GM18511 (cell line): ENCODE measurements around the gene MACROH2A2.
"Not testable (repeated sequence)": the region's sequence is repeated elsewhere in the genome, so short reads cannot be mapped to it uniquely, and the experiment has no call there.

Source experiments
- ATAC-seq: cut with Tn5 transposase; IDR thresholded peaks from one replicate; pipeline ENCODE4 v1.9.1; 2021; ENCODE audit warnings: mild to moderate bottlenecking, moderate library complexity; ENCODE audit not compliant: unreplicated experiment

The MACROH2A2 gene

DNA sequence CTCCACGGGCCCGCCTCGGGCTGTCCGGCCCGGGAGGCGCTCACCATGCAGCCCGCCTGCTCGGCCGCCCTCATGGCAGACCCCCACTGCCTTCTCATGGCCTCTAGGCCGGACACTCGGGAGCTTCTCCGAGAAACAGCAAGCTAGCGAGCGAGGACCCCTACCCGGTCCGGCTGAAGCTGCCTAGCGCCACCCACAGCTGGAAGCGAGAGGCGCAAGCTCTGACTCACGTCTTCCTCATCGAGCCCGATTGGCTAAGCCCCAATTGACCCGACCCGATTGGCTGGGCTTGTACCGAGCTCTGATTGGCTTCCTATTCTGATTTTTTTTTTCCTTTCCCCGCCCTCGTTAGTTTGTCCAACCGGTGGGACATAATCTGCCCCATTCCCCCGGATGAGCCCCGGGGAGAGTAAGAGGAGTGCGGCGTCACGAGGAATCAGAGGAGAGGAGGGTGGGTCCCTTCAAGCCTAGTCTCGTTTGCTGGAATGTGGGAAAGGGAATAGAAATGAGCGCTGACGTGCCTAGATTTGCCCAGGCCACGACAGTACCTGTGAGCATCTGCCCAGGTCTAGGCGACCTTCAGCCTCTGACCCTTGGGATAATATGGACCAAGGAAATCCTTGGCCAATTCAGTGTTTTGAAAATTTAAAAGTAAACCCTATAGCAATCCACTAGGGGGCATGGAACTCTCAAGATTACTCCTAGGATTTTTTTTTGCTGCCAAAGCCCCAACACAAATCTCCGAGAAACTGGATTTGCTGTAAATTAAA is 94.0 kb downstream of the MACROH2A2 start, which contains the start of gene TYSND1:
Gene TYSND1 (minus strand): TSS at position 212 of the 770 bp plus-strand sequence. CDS start 114 bp downstream, at position 98.
- peak; percentile 93 for ATAC-seq

DNA sequence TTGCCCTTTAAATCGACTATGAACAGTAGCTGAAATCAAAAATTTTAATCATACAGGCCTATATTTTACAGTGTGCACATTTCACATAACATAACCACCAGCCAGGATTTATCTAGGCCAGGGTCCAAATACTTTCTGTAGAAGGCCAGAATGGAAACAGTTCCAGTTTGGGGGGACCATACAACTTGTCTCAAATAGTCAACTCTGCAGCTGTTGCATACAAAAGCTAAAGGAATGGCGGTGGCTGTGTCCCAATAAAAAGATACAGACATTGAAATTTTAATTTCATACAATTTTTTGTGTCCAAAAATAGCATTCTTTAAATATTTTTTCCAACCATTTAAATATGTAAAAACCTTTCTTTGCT is 94.6 kb downstream of the MACROH2A2 start:
- ATAC-seq: no peak

DNA sequence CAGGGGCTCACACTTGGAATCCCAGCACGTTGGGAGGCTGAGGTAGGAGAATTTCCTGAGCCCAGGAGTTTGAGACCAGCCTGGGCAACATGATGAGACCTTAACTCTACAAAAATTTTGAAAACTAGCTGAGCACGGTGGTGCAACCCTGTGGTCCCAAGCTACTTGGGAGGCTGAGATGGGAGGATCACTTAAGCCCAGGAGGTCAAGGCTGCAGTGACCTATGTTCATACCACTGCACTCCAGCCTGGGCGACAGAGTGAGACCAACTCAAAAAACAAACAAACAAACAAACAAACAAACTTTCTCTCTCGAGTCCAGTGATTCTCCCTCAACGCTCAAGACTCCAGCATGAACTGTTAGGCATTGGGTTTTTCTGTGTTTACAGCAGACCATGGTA is 95.9 kb downstream of the MACROH2A2 start:
- ATAC-seq: no peak

DNA sequence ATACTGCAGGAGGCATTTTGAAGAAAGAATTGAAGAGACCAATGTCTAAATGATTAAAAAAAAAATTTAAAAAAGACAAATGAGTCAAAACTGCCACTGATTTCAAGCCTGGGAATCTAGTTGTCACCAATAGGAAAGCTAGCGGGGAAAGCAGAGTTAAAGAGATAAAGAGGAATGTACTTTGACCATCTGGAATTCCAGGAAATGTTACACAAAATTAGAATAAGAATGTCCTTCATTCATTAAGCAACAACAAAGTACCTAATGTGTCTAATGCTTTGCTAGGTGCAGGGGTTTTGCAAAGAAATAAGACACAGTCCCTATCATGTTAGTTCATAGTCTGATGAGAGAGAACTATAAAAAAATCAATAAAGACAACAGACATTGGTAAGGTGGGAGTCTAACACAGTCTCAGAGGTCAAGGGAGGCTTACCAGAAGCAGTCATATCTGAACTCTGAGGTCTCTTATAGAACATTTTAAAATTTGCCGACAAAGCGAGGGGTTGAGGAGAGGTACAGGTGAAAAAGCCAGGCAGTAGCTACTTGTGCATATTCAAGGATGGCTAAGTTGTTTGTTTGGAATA is 102.7 kb downstream of the MACROH2A2 start:
- ATAC-seq: no peak

DNA sequence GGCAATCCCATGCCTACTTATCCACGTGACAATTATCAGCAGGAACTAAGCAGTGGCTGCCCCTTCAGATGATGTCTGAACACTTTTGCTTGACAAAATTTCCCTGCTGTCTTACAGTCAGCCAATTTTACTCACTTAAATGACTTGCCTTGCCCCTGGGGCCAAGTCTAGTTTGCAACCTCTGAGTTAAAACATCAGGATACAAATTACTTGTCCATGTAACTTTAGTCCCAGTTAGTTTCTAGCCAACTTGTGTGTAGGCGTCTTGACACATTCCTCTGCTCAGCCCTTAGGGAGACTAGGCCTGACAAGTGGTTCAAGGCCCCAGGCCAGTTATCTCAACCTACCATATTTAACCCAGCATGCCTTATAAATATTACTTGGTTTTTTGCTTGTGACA is 105.5 kb downstream of the MACROH2A2 start:
- no peak for ATAC-seq

DNA sequence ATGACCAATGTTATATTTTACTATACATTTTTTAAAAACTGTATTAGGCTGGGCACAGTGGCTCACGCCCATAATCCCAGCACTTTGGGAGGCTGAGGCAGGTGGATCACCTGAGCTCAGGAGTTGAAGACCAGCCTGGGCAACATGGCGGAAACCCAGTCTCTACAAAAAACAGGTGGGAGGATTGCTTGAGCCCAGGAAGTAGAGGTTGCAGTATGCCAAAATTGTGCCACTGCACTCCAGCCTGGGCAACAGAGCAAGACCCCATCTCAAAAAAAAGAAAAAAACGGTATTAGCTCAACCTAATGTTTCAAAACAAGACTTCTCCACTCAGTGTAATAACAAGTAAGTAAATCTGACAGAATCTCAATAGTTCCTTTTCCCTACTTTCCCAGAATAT is 106.7 kb downstream of the MACROH2A2 start:
- not testable (repeated sequence) for ATAC-seq

DNA sequence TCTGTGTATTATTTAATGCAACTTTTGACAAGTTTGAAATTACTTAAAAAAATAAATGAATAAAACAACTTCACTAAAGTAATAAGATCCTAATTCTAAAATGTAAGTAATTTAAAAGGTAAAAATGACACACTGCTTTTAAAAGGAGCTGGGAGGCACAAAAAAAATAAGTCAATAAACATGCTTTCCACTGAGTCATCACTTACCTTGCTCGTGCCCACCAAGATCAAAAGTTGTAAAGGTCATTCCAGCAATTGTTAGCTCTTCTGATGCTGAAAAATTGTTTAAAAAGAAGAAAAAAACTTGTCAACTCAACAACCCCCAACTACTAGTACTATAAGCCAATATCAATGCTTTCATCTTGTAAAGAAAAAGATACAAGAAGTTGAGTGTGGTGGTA is 108.2 kb downstream of the MACROH2A2 start:
- ATAC-seq: no peak
